Natural killer cell (primary cell): ENCODE measurements around the gene KASH5. TPM values are rescaled to one million over a fixed set of nuclear protein-coding genes. Genes with fewer than 3 reads are reported as not detected.
A peak's percentile ranks its signal among the peaks of the same experiment; 100 is the strongest.

ENCODE experiments used
- ATAC-seq, 3 donors: fragments of 150-1000 bp in 2 of 3; fragments of 200-7000 bp in 1 of 3; cut with Tn5 transposase; 1 replicate in 1 of 3; 2 replicates in 2 of 3; pipeline ENCODE4 v1.10.0; 2021; ENCODE audit warnings: mild to moderate bottlenecking in 2 of 3, moderate library complexity in 2 of 3
- DNase-seq, 2 donors: peaks; one replicate each; pipeline versions ENCODE4 v3.0.0 to v3.0.0-alpha.2; 2013 to 2021; ENCODE audit warnings: mixed read lengths in 1 of 2
- H3K27ac ChIP-seq: one replicate; pipeline ENCODE4 v1.5.1; 2013; ENCODE audit warnings: mild to moderate bottlenecking, low read length
- H3K27me3 ChIP-seq: one replicate; pipeline ENCODE4 v1.6.1; 2013; ENCODE audit warnings: low read length; ENCODE audit not compliant: control insufficient read depth, insufficient read depth
- H3K36me3 ChIP-seq: one replicate; pipeline ENCODE4 v1.6.1; 2013; ENCODE audit warnings: low read length; ENCODE audit not compliant: control insufficient read depth, insufficient read depth
- H3K4me1 ChIP-seq: one replicate; pipeline ENCODE4 v1.6.1; 2013; ENCODE audit warnings: low read length; ENCODE audit not compliant: control insufficient read depth, insufficient read depth
- H3K4me3 ChIP-seq: one replicate; pipeline ENCODE4 v1.5.1; 2013; ENCODE audit warnings: low read length
- H3K9me3 ChIP-seq: one replicate; pipeline ENCODE4 v1.6.1; 2013; ENCODE audit warnings: low read length; ENCODE audit not compliant: control insufficient read depth, insufficient read depth
- H3K27ac Mint-ChIP-seq, 2 donors: one replicate each; pipeline ENCODE4 v1.8.0; 2022; ENCODE audit warnings: mild to moderate bottlenecking in 2 of 2, mixed read lengths in 2 of 2, moderate library complexity in 1 of 2
- H3K27me3 Mint-ChIP-seq, 2 donors: one replicate each; pipeline ENCODE4 v1.8.0; 2022; ENCODE audit warnings: low read depth in 2 of 2, mixed read lengths in 2 of 2
- H3K36me3 Mint-ChIP-seq: one replicate; pipeline ENCODE4 v1.8.0; 2022; ENCODE audit warnings: mixed read lengths
- H3K4me1 Mint-ChIP-seq, 2 donors: one replicate each; pipeline ENCODE4 v1.8.0; 2022; ENCODE audit warnings: mixed read lengths in 2 of 2
- H3K4me3 Mint-ChIP-seq: one replicate; pipeline ENCODE4 v1.8.0; 2022; ENCODE audit warnings: mild to moderate bottlenecking, moderate library complexity, mixed read lengths
- H3K9me3 Mint-ChIP-seq, 2 donors: one replicate each; pipeline ENCODE4 v1.8.0; 2022; ENCODE audit warnings: mixed read lengths in 2 of 2
- WGBS: methylation state at CpG from one replicate; pipeline ENCODE4 v1.1.7; 2013; ENCODE audit warnings: missing lambda C conversion rate; ENCODE audit not compliant: insufficient coverage; 5-methylcytosine and 5-hydroxymethylcytosine counted together
- intact Hi-C: fragments of 100-400 bp; cut with micrococcal nuclease; formaldehyde crosslinking; loops from one replicate; pipeline ENCODE4 v1.14.2; 2022
- total RNA-seq, 4 donors: library from RNA; stranded (reverse); fragments of 120-200 nt in 1 of 4; gene quantifications; one replicate each; pipeline versions ENCODE4 v1.2.3 to v1.2.4, GENCODE V29; 2013 to 2022
- TF ChIP-seq, protein P1 (sequence below): fragments of 200-600 bp; IDR thresholded peaks from one replicate; pipeline ENCODE4 v1.8.0; 2022; ENCODE audit warnings: antibody characterized with exemption

KASH5 gene
- total RNA-seq, 3 donors from 2014 or later (not counting 1 experiment from before 2014, with no cell fraction given), result 0.73 to 0.80 TPM; not detected in 1

GRCh38 chr19:49390131-49390928, 2.3 kb downstream of the KASH5 start:
- intact Hi-C loops, result no loop called here
- DNase-seq, result no peak
- H3K9me3 Mint-ChIP-seq, result no peaks in the 10 kb centered on the region
- Histone ChIP-seq H3K4me1 (peaks cover 37% of the 10 kb centered on the region), H3K4me3 (no peak overlapping the region), H3K36me3 (no peaks in the 10 kb centered on the region), H3K27me3 (no peaks in the 10 kb centered on the region), H3K27ac (peak overlapping the region; percentile 46), H3K9me3 (no peaks in the 10 kb centered on the region)
- peaks cover 11 to 26% of the 10 kb centered on the region in 2 donors for H3K4me1 Mint-ChIP-seq
- WGBS, result 86% methylated on average over 26 of the region's 26 CpGs
- TF ChIP-seq, protein P1, sequence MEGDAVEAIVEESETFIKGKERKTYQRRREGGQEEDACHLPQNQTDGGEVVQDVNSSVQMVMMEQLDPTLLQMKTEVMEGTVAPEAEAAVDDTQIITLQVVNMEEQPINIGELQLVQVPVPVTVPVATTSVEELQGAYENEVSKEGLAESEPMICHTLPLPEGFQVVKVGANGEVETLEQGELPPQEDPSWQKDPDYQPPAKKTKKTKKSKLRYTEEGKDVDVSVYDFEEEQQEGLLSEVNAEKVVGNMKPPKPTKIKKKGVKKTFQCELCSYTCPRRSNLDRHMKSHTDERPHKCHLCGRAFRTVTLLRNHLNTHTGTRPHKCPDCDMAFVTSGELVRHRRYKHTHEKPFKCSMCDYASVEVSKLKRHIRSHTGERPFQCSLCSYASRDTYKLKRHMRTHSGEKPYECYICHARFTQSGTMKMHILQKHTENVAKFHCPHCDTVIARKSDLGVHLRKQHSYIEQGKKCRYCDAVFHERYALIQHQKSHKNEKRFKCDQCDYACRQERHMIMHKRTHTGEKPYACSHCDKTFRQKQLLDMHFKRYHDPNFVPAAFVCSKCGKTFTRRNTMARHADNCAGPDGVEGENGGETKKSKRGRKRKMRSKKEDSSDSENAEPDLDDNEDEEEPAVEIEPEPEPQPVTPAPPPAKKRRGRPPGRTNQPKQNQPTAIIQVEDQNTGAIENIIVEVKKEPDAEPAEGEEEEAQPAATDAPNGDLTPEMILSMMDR, result no peak
- no peak for ATAC-seq
- no peaks in the 10 kb centered on the region for H3K36me3 Mint-ChIP-seq
- H3K27me3 Mint-ChIP-seq, result peaks cover 0 to 7% of the 10 kb centered on the region in 2 donors
- peak overlapping the region in 1 of 2 donors; percentile 23 for H3K27ac Mint-ChIP-seq
- H3K4me3 Mint-ChIP-seq, result no peak overlapping the region

GRCh38 chr19:49390929-49391359, 2.9 kb downstream of the KASH5 start:
- intact Hi-C loops, result loop anchor here (1.0 kb wide), 1 partner anchor 52 kb away; no protein-coding TSS in a partner anchor

DNA sequence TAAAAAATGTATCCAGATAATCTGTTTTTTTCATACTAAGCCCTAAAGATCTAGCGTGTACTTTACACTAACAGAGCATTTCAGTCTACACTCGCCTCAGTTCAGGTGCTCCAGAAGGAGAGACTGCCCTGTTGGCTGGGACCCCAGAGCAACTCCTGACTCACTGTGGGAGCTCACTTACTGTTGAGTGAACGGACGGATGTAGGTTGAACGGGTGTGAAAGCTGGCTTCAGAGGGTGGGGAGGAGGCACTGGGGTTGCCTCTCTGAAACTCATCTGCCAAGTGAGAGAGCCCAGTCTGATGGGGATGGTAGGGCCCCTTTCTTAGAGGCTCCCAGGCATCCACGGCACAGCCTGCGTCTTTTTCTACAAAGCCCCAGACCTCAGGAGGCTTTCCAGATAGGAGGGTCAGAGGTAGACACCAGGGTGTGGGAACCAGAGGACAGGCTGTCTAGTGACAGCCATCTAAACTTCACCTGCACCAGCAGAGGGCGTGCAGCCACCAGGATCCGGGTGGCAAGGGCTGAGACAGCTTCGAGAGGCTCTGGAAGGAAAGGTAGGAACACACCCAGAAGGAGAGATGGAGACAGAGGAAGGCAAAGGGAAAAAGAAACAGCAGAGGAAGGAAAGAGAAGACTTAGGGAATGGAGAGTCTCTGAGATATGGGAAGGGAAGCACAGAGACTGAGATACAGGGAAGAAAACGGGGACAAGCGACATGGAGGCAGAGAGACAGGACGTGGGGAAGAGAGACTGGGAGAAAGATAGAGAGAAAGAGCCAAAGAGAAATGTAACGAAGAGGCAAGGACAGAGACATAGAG, 3.7 kb downstream of the KASH5 start:
- Mint-ChIP-seq H3K27ac (peak overlapping the region in 1 of 2 donors; percentile 23), H3K4me3 (no peak overlapping the region)
- WGBS, result 32% methylated on average over 14 of the region's 14 CpGs

More at GRCh38 chr19:49390929-49391359, 2.9 kb downstream of the KASH5 start:
- no peak overlapping the region for H3K4me3 ChIP-seq
- no peaks in the 10 kb centered on the region for H3K27me3 ChIP-seq
- DNase-seq, result no peak
- WGBS, result 71% methylated on average over 8 of the region's 9 CpGs
- Mint-ChIP-seq H3K27me3 (peaks cover 0 to 7% of the 10 kb centered on the region in 2 donors), H3K9me3 (no peaks in the 10 kb centered on the region), H3K36me3 (no peaks in the 10 kb centered on the region), H3K27ac (peak overlapping the region in 1 of 2 donors; percentile 23), H3K4me1 (peaks cover 11 to 26% of the 10 kb centered on the region in 2 donors), H3K4me3 (no peak overlapping the region)
- no peaks in the 10 kb centered on the region for H3K9me3 ChIP-seq
- no peaks in the 10 kb centered on the region for H3K36me3 ChIP-seq
- TF ChIP-seq, protein P1, result no peak
- no peak for ATAC-seq
- peak overlapping the region; percentile 46 for H3K27ac ChIP-seq
- peaks cover 37% of the 10 kb centered on the region for H3K4me1 ChIP-seq

More for the DNA sequence above, 3.7 kb downstream of the KASH5 start:
- Histone ChIP-seq H3K9me3 (no peaks in the 10 kb centered on the region), H3K27ac (peak overlapping the region; percentile 26), H3K4me3 (no peak overlapping the region), H3K4me1 (peaks cover 37% of the 10 kb centered on the region), H3K27me3 (no peaks in the 10 kb centered on the region), H3K36me3 (no peaks in the 10 kb centered on the region)
- no peaks in the 10 kb centered on the region for H3K36me3 Mint-ChIP-seq
- H3K4me1 Mint-ChIP-seq, result peaks cover 11 to 26% of the 10 kb centered on the region in 2 donors
- intact Hi-C loops, result loop anchor here (1.0 to 2.0 kb wide), 4 partner anchors 52 to 287 kb away; no protein-coding TSS in a partner anchor
- peak; percentile 57 to 91 for DNase-seq
- TF ChIP-seq, protein P1, result peak; percentile 85
- no peaks in the 10 kb centered on the region for H3K9me3 Mint-ChIP-seq
- H3K27me3 Mint-ChIP-seq, result peaks cover 0 to 7% of the 10 kb centered on the region in 2 donors
- peak; percentile 72 to 79 (median 77) for ATAC-seq
